MCF 10A (cell line): ENCODE measurements around the gene RCBTB2. TPM values are rescaled to one million over a fixed set of nuclear protein-coding genes. Genes with fewer than 3 reads are reported as not detected.

Source experiments
- BruUV-seq: library from RNA; stranded (reverse); fragments of 400-500 nt; replicated peaks from 2 replicates; lab custom pipeline; 2021; lab: Mats Ljungman, UMichigan
- CTCF ChIA-PET: fragments of 300-600 bp; sonication (Branson Sonifier 250); formaldehyde crosslinking; extraction: SDS; loops from one replicate; lab custom pipeline; 2021; ENCODE audit warnings: antibody characterized with exemption, inconsistent platforms; lab: Yijun Ruan, JAX
- POLR2A ChIA-PET: fragments of 300-600, 350-650 bp; sonication (Branson Sonifier 250); formaldehyde crosslinking; extraction: SDS; loops from one replicate; lab custom pipeline; 2020; ENCODE audit warnings: antibody characterized with exemption, inconsistent platforms; lab: Yijun Ruan, JAX
- DNase-seq: peaks from one replicate; pipeline ENCODE4 v3.0.0-alpha.2; 2018; ENCODE audit not compliant: unreplicated experiment
- H3K27ac Mint-ChIP-seq: one replicate; pipeline ENCODE4 v1.8.0; 2022; ENCODE audit warnings: mild to moderate bottlenecking, low read depth, mixed read lengths; ENCODE audit not compliant: unreplicated experiment
- H3K27me3 Mint-ChIP-seq: one replicate; pipeline ENCODE4 v1.8.0; 2022; ENCODE audit warnings: mixed read lengths; ENCODE audit not compliant: insufficient read depth, unreplicated experiment
- H3K36me3 Mint-ChIP-seq: one replicate; pipeline ENCODE4 v1.8.0; 2022; ENCODE audit warnings: mild to moderate bottlenecking, moderate library complexity, mixed read lengths; ENCODE audit not compliant: insufficient read depth, unreplicated experiment
- H3K4me1 Mint-ChIP-seq: one replicate; pipeline ENCODE4 v1.8.0; 2022; ENCODE audit warnings: mixed read lengths; ENCODE audit not compliant: insufficient read depth, unreplicated experiment
- H3K4me3 Mint-ChIP-seq: one replicate; pipeline ENCODE4 v1.8.0; 2022; ENCODE audit warnings: mild to moderate bottlenecking, moderate library complexity, mixed read lengths; ENCODE audit not compliant: unreplicated experiment
- H3K9me3 Mint-ChIP-seq: one replicate; pipeline ENCODE4 v1.8.0; 2022; ENCODE audit warnings: mixed read lengths; ENCODE audit not compliant: unreplicated experiment
- CTCF ChIP-seq: fragments of 200-600 bp; IDR thresholded peaks from one replicate; pipeline ENCODE4 v1.8.0; 2022; ENCODE audit warnings: antibody characterized with exemption, mild to moderate bottlenecking; ENCODE audit not compliant: unreplicated experiment
- intact Hi-C: fragments of 100-400 bp; cut with micrococcal nuclease; formaldehyde crosslinking; loops from 2 replicates; pipeline ENCODE4 v1.14.1; 2022
- total RNA-seq: library from RNA; stranded (reverse); gene quantifications from 2 replicates; pipeline ENCODE4 v1.2.3, GENCODE V29; 2022

RCBTB2 gene
- total RNA-seq, 1 experiment from 2014 or later = 2.4 TPM

- no peak overlapping the region for H3K27ac Mint-ChIP-seq
- CTCF ChIA-PET = interaction anchor here (0.7 kb wide), 1 partner anchor 35 kb away, joined by 3 read pairs; no protein-coding TSS in a partner anchor
Measured at GRCh38 chr13:48493066-48493765, 39.7 kb downstream of the RCBTB2 start.

GRCh38 chr13:48492470-48493065 is 40.3 kb downstream of the RCBTB2 start:
- no peaks in the 10 kb centered on the region for H3K9me3 Mint-ChIP-seq
- CTCF ChIA-PET = no interaction called here

More at GRCh38 chr13:48493066-48493765, 39.7 kb downstream of the RCBTB2 start:
- Mint-ChIP-seq H3K9me3 (no peaks in the 10 kb centered on the region), H3K4me3 (no peak overlapping the region), H3K27me3 (no peaks in the 10 kb centered on the region), H3K36me3 (no peaks in the 10 kb centered on the region), H3K4me1 (no peaks in the 10 kb centered on the region)
- no peak for TF ChIP-seq CTCF
- POLR2A ChIA-PET = interaction anchor here (0.6 to 1.3 kb wide), 3 partner anchors 7 to 81 kb away, joined by 3 to 4 read pairs (median 3); no protein-coding TSS in a partner anchor
- peak; percentile 16 for DNase-seq
- intact Hi-C loops = no loop called here
- BruUV-seq = no TSS peak

GRCh38 chr13:48492096-48492440 is 40.8 kb downstream of the RCBTB2 start:
- intact Hi-C loops = no loop called here
- H3K36me3 Mint-ChIP-seq = no peaks in the 10 kb centered on the region
- DNase-seq = no peak
- no peak overlapping the region for H3K27ac Mint-ChIP-seq
- no peaks in the 10 kb centered on the region for H3K4me1 Mint-ChIP-seq
- no peaks in the 10 kb centered on the region for H3K9me3 Mint-ChIP-seq
- BruUV-seq = no TSS peak
- no peak for TF ChIP-seq CTCF
- H3K4me3 Mint-ChIP-seq = no peak overlapping the region
- CTCF ChIA-PET = no interaction called here
- no peaks in the 10 kb centered on the region for H3K27me3 Mint-ChIP-seq
- POLR2A ChIA-PET = interaction anchor here (0.7 kb wide), 1 partner anchor 9 kb away, joined by 3 read pairs; no protein-coding TSS in a partner anchor

More at GRCh38 chr13:48492470-48493065, 40.3 kb downstream of the RCBTB2 start:
- H3K27ac Mint-ChIP-seq = no peak overlapping the region
- H3K36me3 Mint-ChIP-seq = no peaks in the 10 kb centered on the region
- POLR2A ChIA-PET = interaction anchor here (0.6 to 0.7 kb wide), 2 partner anchors 8 to 10 kb away, joined by 3 read pairs; no protein-coding TSS in a partner anchor
- no peak overlapping the region for H3K4me3 Mint-ChIP-seq
- no TSS peak for BruUV-seq
- intact Hi-C loops = no loop called here
- no peak for TF ChIP-seq CTCF
- H3K27me3 Mint-ChIP-seq = no peaks in the 10 kb centered on the region
- no peak for DNase-seq
- no peaks in the 10 kb centered on the region for H3K4me1 Mint-ChIP-seq

GRCh38 chr13:48491423-48492095 is 41.3 kb downstream of the RCBTB2 start:
- H3K36me3 Mint-ChIP-seq = no peaks in the 10 kb centered on the region
- no peaks in the 10 kb centered on the region for H3K4me1 Mint-ChIP-seq
- TF ChIP-seq CTCF = no peak
- POLR2A ChIA-PET = no interaction called here
- intact Hi-C loops = no loop called here
- no peaks in the 10 kb centered on the region for H3K27me3 Mint-ChIP-seq
- H3K4me3 Mint-ChIP-seq = no peak overlapping the region
- no TSS peak for BruUV-seq
- no peak for DNase-seq
- CTCF ChIA-PET = no interaction called here
- no peak overlapping the region for H3K27ac Mint-ChIP-seq
- no peaks in the 10 kb centered on the region for H3K9me3 Mint-ChIP-seq
